GM12801 (cell line): Measurements from ENCODE around the gene UNC45B.

ENCODE experiments used
- TF ChIP-seq, protein P1 (sequence below): IDR thresholded peaks from one replicate; pipeline ENCODE4 v1.5.1; 2011; ENCODE audit warnings: control low read depth; ENCODE audit not compliant: insufficient read length; ENCODE audit errors: extremely low read depth

The UNC45B gene

DNA sequence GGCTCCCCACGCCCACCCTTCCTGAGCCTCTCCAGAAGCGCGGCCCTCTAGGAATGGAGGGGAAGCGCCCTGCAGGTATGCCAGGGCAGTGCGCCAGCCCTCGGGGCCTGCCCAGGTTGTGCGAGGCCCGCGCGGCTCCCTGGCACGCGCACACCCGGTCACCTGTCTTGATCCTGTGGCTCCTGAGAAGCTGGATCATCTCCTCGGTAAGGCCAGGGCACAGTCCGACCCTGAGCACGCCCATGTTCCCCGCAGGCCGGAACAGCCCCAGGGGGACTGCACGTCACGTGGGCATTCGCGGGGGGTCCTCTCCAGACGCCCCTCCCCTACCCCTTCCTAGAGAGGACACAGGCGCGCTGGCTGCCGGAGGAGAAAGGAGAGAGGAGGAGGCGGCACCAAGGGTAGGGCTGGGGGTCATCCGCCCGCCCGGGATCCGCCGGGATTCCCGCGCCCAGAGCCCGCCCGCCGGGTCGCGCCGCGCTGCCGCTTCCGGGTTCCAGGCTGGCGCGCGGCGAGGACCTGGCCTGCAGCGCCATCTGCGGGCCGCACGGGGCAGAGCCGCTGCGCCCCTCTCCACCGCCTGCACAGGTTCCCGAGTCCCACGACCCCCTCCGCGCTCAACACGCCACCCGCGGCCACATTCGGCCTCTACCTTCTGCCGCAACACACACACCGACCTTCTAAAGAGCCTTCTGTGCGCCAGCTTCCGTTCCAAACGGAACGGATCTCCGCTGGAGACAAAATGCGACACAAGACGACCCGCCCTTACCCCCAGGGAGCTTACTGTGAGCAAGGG, 28.0 kb upstream of the UNC45B start, which contains the start of gene RAD51D:
TSS of gene RAD51D (minus strand) at position 491 of the 796 bp plus-strand sequence. CDS start at position 244, 247 bp downstream.
- TF ChIP-seq, protein P1, sequence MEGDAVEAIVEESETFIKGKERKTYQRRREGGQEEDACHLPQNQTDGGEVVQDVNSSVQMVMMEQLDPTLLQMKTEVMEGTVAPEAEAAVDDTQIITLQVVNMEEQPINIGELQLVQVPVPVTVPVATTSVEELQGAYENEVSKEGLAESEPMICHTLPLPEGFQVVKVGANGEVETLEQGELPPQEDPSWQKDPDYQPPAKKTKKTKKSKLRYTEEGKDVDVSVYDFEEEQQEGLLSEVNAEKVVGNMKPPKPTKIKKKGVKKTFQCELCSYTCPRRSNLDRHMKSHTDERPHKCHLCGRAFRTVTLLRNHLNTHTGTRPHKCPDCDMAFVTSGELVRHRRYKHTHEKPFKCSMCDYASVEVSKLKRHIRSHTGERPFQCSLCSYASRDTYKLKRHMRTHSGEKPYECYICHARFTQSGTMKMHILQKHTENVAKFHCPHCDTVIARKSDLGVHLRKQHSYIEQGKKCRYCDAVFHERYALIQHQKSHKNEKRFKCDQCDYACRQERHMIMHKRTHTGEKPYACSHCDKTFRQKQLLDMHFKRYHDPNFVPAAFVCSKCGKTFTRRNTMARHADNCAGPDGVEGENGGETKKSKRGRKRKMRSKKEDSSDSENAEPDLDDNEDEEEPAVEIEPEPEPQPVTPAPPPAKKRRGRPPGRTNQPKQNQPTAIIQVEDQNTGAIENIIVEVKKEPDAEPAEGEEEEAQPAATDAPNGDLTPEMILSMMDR: no peak

DNA sequence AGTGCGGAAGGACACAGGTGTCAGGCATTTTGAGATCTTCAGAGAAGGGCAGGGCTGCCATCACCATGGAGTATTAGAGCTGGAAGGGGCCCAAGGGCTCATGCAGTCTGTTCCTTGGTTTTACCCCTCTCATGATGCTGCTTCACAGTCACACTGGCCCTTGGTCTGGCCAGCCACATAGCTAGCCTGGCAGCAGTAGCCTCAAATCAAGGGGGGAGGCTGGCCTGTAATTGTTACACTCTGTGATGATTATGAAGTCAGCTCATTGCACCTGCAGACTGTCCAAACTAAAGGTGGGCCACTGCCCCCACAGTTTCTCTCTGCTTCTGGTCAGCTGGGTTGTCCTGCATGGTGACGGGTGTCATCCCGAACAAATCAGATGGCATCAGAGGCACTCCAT, 26.3 kb upstream of the UNC45B start, which contains the start of gene FNDC8:
TSS of gene FNDC8 (plus strand) at position 301 of the 400 bp plus-strand sequence. CDS start at position 380, 79 bp downstream.
- TF ChIP-seq, protein P1: no peak

DNA sequence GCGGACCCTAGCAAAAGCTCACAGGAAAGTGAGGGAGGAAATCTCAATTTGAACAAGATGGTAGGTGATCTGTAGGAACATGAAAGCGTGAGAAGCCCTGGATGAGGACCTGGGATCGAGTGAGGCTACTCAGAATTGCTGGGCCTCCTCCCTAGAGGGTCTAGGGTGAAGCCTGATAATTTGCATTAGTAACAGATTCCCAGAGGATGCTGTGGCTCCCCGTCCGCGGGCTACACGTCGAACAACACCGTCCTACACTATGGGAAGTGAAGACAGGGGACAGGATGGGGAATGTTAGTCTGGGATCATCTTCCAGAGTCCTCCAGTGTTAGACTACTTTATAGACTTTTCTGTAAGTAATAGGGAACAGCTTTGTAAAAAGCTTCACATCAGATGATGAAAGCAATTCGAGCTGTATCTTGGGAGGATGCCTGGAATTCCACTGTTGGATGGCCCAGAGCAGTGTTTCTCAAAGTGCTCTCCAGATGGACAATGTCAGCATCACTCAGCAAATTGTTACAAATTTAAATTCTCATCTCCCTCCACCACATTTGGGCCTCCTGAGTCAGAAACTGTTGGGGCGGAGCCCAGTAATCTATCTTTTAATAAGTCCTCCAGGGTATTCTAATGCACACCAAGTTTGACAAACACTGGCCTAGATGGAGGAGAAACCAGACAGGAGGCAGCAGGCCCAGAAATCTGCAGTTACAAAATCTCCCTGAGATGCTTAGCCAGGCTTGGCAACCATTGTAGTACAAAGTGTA, 19.7 kb upstream of the UNC45B start:
- TF ChIP-seq, protein P1: no peak

DNA sequence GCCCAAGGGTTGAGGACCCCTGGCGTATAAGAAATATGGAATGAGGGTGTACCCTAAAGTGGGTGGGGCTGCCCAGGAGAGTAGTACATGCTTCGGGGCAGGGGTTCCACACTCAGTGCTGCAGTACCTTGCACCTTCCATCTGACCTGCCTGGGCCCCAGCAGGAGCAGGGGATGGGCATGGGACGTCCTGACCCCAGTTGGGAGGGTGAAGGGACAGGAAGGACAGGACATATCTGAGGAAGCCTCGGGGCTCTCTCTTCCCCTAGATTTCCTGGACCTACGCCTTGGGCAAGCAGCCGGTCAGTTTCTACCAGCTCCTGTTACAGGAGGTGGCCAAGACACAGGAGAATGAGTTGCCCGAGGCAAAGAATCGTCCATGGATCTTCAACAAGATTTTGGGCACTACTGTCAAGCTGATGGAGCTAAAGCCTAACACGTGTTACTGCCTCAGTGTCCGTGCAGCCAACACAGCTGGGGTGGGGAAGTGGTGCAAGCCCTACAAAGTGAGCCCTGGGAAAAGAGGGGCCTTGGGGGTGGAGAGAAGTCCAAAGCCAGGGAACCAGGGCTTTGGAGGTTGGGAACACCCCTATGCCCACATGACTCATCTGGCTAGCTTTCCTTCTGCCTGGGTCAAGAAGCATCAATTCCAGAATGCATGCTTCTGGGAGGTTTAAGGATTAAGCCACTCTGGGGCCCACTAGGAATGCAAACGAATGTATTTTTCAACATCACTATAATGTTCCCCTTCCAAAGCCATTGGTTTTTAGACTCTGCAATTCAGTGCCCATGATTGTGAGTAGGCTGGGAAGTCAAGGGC, 18.3 kb upstream of the UNC45B start:
- TF ChIP-seq, protein P1: no peak

DNA sequence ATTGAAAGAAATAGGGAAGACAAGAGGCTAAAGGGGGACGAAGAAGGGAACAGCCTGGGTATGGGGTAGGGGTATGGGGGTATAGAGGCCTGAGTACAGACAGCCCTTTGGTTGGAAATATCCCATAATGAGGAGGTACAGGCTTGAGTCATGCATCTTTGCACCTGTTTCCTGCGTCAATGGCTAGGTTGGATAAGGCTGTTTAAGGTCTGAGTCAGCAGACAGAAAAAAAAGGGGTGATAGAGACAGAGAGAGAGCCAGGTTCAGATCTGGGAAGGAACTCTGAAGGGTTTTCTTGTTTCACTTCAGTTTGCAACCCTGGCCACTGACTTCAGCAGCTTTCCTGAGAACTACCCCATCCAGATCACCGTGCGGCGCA, 17.7 kb upstream of the UNC45B start:
- TF ChIP-seq, protein P1: no peak

DNA sequence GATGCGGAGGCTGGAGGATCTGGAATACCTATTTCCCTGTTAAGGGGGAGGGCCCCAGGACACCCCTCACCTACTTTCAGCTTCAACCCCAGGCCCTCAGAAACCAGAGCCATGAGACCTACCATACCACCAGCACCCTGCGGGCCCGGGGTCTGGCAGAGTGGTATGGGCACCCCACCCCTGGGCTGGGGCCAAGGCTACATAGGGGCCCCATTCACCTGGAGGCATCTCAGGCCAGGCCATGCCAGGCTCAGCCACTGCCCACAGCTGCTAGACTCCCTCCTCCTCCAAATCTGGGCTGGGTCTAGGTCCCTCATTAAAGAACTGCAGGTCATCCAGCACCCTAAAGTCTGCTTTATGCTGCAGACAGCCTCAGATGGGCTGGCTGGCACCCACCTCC, 17.2 kb upstream of the UNC45B start:
- TF ChIP-seq, protein P1: no peak

DNA sequence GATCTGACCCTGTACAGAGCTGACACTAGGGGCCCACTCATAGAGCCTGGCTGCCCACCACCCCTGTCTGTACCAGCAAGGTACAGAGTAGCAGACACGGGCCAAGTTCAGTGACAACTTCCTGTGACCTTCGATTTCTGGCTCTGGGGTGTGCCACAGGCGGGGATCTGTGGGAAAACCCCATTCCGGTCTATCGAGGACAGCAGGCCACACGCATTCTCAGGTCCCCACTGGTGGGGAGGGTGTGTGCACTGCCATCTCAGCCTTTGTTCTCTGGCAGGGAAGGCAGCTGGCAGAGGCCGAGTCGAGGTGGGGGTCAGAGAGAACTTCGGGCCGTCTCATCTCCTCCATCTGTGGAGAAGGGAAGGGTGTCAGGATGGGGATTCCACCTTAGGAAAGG, 15.5 kb upstream of the UNC45B start:
- TF ChIP-seq, protein P1: no peak
